NCI-H146 treated with DMSO at 0.1 percent for 48 hours (cell line): Measurements from ENCODE around the gene CDH13.

Experiments
- DNase-seq: peaks from one replicate; lab custom pipeline; 2025; ENCODE audit not compliant: unreplicated experiment; lab: John Stamatoyannopoulos, UW

The CDH13 gene

GRCh38 chr16:82833378-82833993 is 206.7 kb downstream of the CDH13 start:
- no peak for DNase-seq

GRCh38 chr16:82834151-82834815 is 207.5 kb downstream of the CDH13 start:
- DNase-seq, result no peak

- DNase-seq, result no peak
Measured at GRCh38 chr16:82835487-82836155, 208.9 kb downstream of the CDH13 start.

GRCh38 chr16:82841108-82841507 is 214.3 kb downstream of the CDH13 start:
- DNase-seq, result no peak

GRCh38 chr16:82843606-82844271 is 217.0 kb downstream of the CDH13 start:
- DNase-seq, result no peak

GRCh38 chr16:82845116-82845515 is 218.3 kb downstream of the CDH13 start:
- DNase-seq, result no peak

GRCh38 chr16:82846806-82847205 is 220.0 kb downstream of the CDH13 start:
- no peak for DNase-seq

- no peak for DNase-seq
Measured at GRCh38 chr16:82848013-82848412, 221.2 kb downstream of the CDH13 start.

- no peak for DNase-seq
Measured at GRCh38 chr16:82852388-82853008, 225.7 kb downstream of the CDH13 start.

GRCh38 chr16:82855471-82855870 is 228.7 kb downstream of the CDH13 start:
- no peak for DNase-seq

- no peak for DNase-seq
Measured at GRCh38 chr16:82857693-82858365, 231.1 kb downstream of the CDH13 start.

GRCh38 chr16:82859662-82860061 is 232.9 kb downstream of the CDH13 start:
- DNase-seq, result no peak

GRCh38 chr16:82860071-82860470 is 233.3 kb downstream of the CDH13 start:
- no peak for DNase-seq

- DNase-seq, result no peak
Measured at GRCh38 chr16:82862057-82862456, 235.3 kb downstream of the CDH13 start.

- DNase-seq, result no peak
Measured at GRCh38 chr16:82864332-82865040, 237.7 kb downstream of the CDH13 start.

GRCh38 chr16:82865412-82865811 is 238.6 kb downstream of the CDH13 start:
- DNase-seq, result no peak

GRCh38 chr16:82867485-82867884 is 240.7 kb downstream of the CDH13 start:
- no peak for DNase-seq

GRCh38 chr16:82874271-82874670 is 247.5 kb downstream of the CDH13 start:
- DNase-seq, result no peak

- DNase-seq, result no peak
Measured at GRCh38 chr16:82874672-82875071, 247.9 kb downstream of the CDH13 start.

- DNase-seq, result no peak
Measured at GRCh38 chr16:82876951-82877350, 250.2 kb downstream of the CDH13 start.
